Activated T-helper 17 cell treated with anti-CD3 and anti-CD28 coated beads, Interleukin-2, amount 50 U/mL, for 72 hours (primary cell): ENCODE results near the gene CRYBG3. TPM values are rescaled to one million over a fixed set of nuclear protein-coding genes. Genes with fewer than 3 reads are reported as not detected.

Source experiments
- ATAC-seq: fragments of 150-1000 bp; cut with Tn5 transposase; replicated peaks from 2 replicates; pipeline ENCODE4 v1.10.0; 2021; ENCODE audit warnings: mild to moderate bottlenecking, moderate library complexity
- H3K27ac Mint-ChIP-seq: one replicate; pipeline ENCODE4 v1.8.0; 2022; ENCODE audit warnings: mixed read lengths
- H3K27me3 Mint-ChIP-seq: one replicate; pipeline ENCODE4 v1.8.0; 2022; ENCODE audit warnings: mixed read lengths
- H3K36me3 Mint-ChIP-seq: one replicate; pipeline ENCODE4 v1.8.0; 2022; ENCODE audit warnings: low read depth, mild to moderate bottlenecking, mixed read lengths
- H3K4me1 Mint-ChIP-seq: one replicate; pipeline ENCODE4 v1.8.0; 2022; ENCODE audit warnings: mixed read lengths
- H3K4me3 Mint-ChIP-seq: one replicate; pipeline ENCODE4 v1.8.0; 2022; ENCODE audit warnings: mild to moderate bottlenecking, mixed read lengths
- H3K9me3 Mint-ChIP-seq: one replicate; pipeline ENCODE4 v1.8.0; 2022; ENCODE audit warnings: mixed read lengths
- total RNA-seq, 2 donors: library from RNA; stranded (reverse); gene quantifications; one replicate each; pipeline ENCODE4 v1.2.3, GENCODE V29; 2022

CRYBG3 gene
- total RNA-seq, 2 donors from 2014 or later, result 15.3 to 26.7 TPM

GRCh38 chr3:97972976-97973375, 151.2 kb downstream of the CRYBG3 start:
- Mint-ChIP-seq H3K4me1 (peaks cover 36% of the 10 kb centered on the region), H3K27me3 (no peaks in the 10 kb centered on the region)

GRCh38 chr3:97974996-97975395, 153.2 kb downstream of the CRYBG3 start:
- Mint-ChIP-seq H3K4me1 (peaks cover 20% of the 10 kb centered on the region), H3K4me3 (no peak overlapping the region)
- ATAC-seq, result no peak

More at GRCh38 chr3:97972976-97973375, 151.2 kb downstream of the CRYBG3 start:
- Mint-ChIP-seq H3K36me3 (peaks cover 10% of the 10 kb centered on the region), H3K4me3 (peak overlapping the region; percentile 72), H3K9me3 (no peaks in the 10 kb centered on the region), H3K27ac (peak overlapping the region; percentile 83)
- ATAC-seq, result no peak

GRCh38 chr3:97975466-97975865, 153.7 kb downstream of the CRYBG3 start:
- H3K27me3 Mint-ChIP-seq, result no peaks in the 10 kb centered on the region
- H3K9me3 Mint-ChIP-seq, result no peaks in the 10 kb centered on the region
- no peak overlapping the region for H3K4me3 Mint-ChIP-seq
- H3K27ac Mint-ChIP-seq, result no peak overlapping the region
- H3K36me3 Mint-ChIP-seq, result peaks cover 7% of the 10 kb centered on the region
- peaks cover 15% of the 10 kb centered on the region for H3K4me1 Mint-ChIP-seq
- ATAC-seq, result no peak

More at GRCh38 chr3:97974996-97975395, 153.2 kb downstream of the CRYBG3 start:
- Mint-ChIP-seq H3K9me3 (no peaks in the 10 kb centered on the region), H3K27me3 (no peaks in the 10 kb centered on the region), H3K27ac (no peak overlapping the region), H3K36me3 (peaks cover 10% of the 10 kb centered on the region)

- Mint-ChIP-seq H3K27me3 (no peaks in the 10 kb centered on the region), H3K36me3 (no peaks in the 10 kb centered on the region), H3K9me3 (no peaks in the 10 kb centered on the region), H3K4me3 (no peak overlapping the region), H3K4me1 (peaks cover 11% of the 10 kb centered on the region), H3K27ac (no peak overlapping the region)
- ATAC-seq, result no peak
These were observed 157.8 kb downstream of the CRYBG3 start for GRCh38 chr3:97979610-97980009.

- peak; percentile 88 for ATAC-seq
- H3K27me3 Mint-ChIP-seq, result no peaks in the 10 kb centered on the region
- no peaks in the 10 kb centered on the region for H3K36me3 Mint-ChIP-seq
- no peaks in the 10 kb centered on the region for H3K9me3 Mint-ChIP-seq
- peak overlapping the region; percentile 31 for H3K4me3 Mint-ChIP-seq
- H3K27ac Mint-ChIP-seq, result peak overlapping the region; percentile 78
- H3K4me1 Mint-ChIP-seq, result peaks cover 11% of the 10 kb centered on the region
These were observed 160.1 kb downstream of the CRYBG3 start for GRCh38 chr3:97981886-97982285.

GRCh38 chr3:97983933-97984491, 162.2 kb downstream of the CRYBG3 start:
- peaks cover 19% of the 10 kb centered on the region for H3K4me1 Mint-ChIP-seq
- peaks cover 7% of the 10 kb centered on the region for H3K9me3 Mint-ChIP-seq
- H3K4me3 Mint-ChIP-seq, result no peak overlapping the region
- no peak for ATAC-seq
- no peaks in the 10 kb centered on the region for H3K36me3 Mint-ChIP-seq
- no peaks in the 10 kb centered on the region for H3K27me3 Mint-ChIP-seq
- no peak overlapping the region for H3K27ac Mint-ChIP-seq

GRCh38 chr3:97987306-97987705, 165.5 kb downstream of the CRYBG3 start:
- Mint-ChIP-seq H3K27me3 (no peaks in the 10 kb centered on the region), H3K36me3 (no peaks in the 10 kb centered on the region), H3K4me3 (no peak overlapping the region), H3K4me1 (peaks cover 25% of the 10 kb centered on the region), H3K9me3 (peaks cover 7% of the 10 kb centered on the region), H3K27ac (no peak overlapping the region)
- ATAC-seq, result no peak

GRCh38 chr3:97988784-97989568, 167.2 kb downstream of the CRYBG3 start:
- peaks cover 19% of the 10 kb centered on the region for H3K4me1 Mint-ChIP-seq
- H3K36me3 Mint-ChIP-seq, result no peaks in the 10 kb centered on the region
- H3K4me3 Mint-ChIP-seq, result no peak overlapping the region
- peaks cover 7% of the 10 kb centered on the region for H3K9me3 Mint-ChIP-seq
- no peaks in the 10 kb centered on the region for H3K27me3 Mint-ChIP-seq
- ATAC-seq, result no peak
- H3K27ac Mint-ChIP-seq, result no peak overlapping the region

- Mint-ChIP-seq H3K27ac (peak overlapping the region; percentile 63), H3K27me3 (no peaks in the 10 kb centered on the region), H3K4me3 (peak overlapping the region; percentile 67), H3K36me3 (no peaks in the 10 kb centered on the region), H3K4me1 (peaks cover 19% of the 10 kb centered on the region), H3K9me3 (peaks cover 7% of the 10 kb centered on the region)
- peak; percentile 69 for ATAC-seq
These were observed 168.9 kb downstream of the CRYBG3 start for GRCh38 chr3:97990624-97991292.

GRCh38 chr3:97991293-97991682, 169.5 kb downstream of the CRYBG3 start:
- Mint-ChIP-seq H3K27ac (peak overlapping the region; percentile 63), H3K27me3 (no peaks in the 10 kb centered on the region), H3K4me3 (peak overlapping the region; percentile 67), H3K9me3 (peaks cover 7% of the 10 kb centered on the region), H3K36me3 (no peaks in the 10 kb centered on the region), H3K4me1 (peaks cover 19% of the 10 kb centered on the region)
- ATAC-seq, result peak; percentile 83

GRCh38 chr3:97992547-97993173, 170.8 kb downstream of the CRYBG3 start:
- no peak for ATAC-seq
- H3K27ac Mint-ChIP-seq, result no peak overlapping the region
- no peaks in the 10 kb centered on the region for H3K27me3 Mint-ChIP-seq
- no peak overlapping the region for H3K4me3 Mint-ChIP-seq
- H3K9me3 Mint-ChIP-seq, result peaks cover 7% of the 10 kb centered on the region
- H3K4me1 Mint-ChIP-seq, result peaks cover 19% of the 10 kb centered on the region
- no peaks in the 10 kb centered on the region for H3K36me3 Mint-ChIP-seq

- Mint-ChIP-seq H3K27me3 (no peaks in the 10 kb centered on the region), H3K4me3 (no peak overlapping the region), H3K4me1 (peaks cover 14% of the 10 kb centered on the region), H3K27ac (no peak overlapping the region), H3K9me3 (peaks cover 2% of the 10 kb centered on the region), H3K36me3 (no peaks in the 10 kb centered on the region)
- no peak for ATAC-seq
These were observed 171.7 kb downstream of the CRYBG3 start for GRCh38 chr3:97993526-97993925.

GRCh38 chr3:97994328-97994945, 172.6 kb downstream of the CRYBG3 start:
- H3K9me3 Mint-ChIP-seq, result no peaks in the 10 kb centered on the region
- H3K27ac Mint-ChIP-seq, result no peak overlapping the region
- no peaks in the 10 kb centered on the region for H3K36me3 Mint-ChIP-seq
- peaks cover 11% of the 10 kb centered on the region for H3K4me1 Mint-ChIP-seq
- no peak for ATAC-seq
- no peak overlapping the region for H3K4me3 Mint-ChIP-seq
- no peaks in the 10 kb centered on the region for H3K27me3 Mint-ChIP-seq
